GM19463 (cell line): ENCODE data around the gene TENM3.
"Not testable (repeated sequence)": the region's sequence is repeated elsewhere in the genome, so short reads cannot be mapped to it uniquely, and the experiment has no call there.

ENCODE experiments used
- ATAC-seq: cut with Tn5 transposase; IDR thresholded peaks from one replicate; pipeline ENCODE4 v1.9.1; 2021; ENCODE audit warnings: mild to moderate bottlenecking, moderate library complexity; ENCODE audit not compliant: unreplicated experiment

Gene TENM3

GRCh38 chr4:182243204-182243603 is at the start of gene TENM3:
TSS of gene TENM3 (plus strand) at chr4:182243402. CDS start at chr4:182324021, 80,619 bp downstream.
- not testable (repeated sequence) for ATAC-seq

- no peak for ATAC-seq
These were observed 48.9 kb upstream of the TENM3 start for GRCh38 chr4:182194091-182194824.

GRCh38 chr4:182197611-182198010 is 45.6 kb upstream of the TENM3 start:
- no peak for ATAC-seq

- no peak for ATAC-seq
These were observed 41.3 kb upstream of the TENM3 start for GRCh38 chr4:182201871-182202270.

- ATAC-seq: no peak
These were observed 40.6 kb upstream of the TENM3 start for GRCh38 chr4:182202650-182203049.

GRCh38 chr4:182203872-182204411 is 39.3 kb upstream of the TENM3 start:
- no peak for ATAC-seq

GRCh38 chr4:182205306-182205705 is 37.9 kb upstream of the TENM3 start:
- ATAC-seq: no peak

- ATAC-seq: no peak
These were observed 36.9 kb upstream of the TENM3 start for GRCh38 chr4:182206266-182206665.

- ATAC-seq: no peak
These were observed 36.3 kb upstream of the TENM3 start for GRCh38 chr4:182206916-182207315.

GRCh38 chr4:182207830-182208396 is 35.3 kb upstream of the TENM3 start:
- ATAC-seq: no peak

GRCh38 chr4:182208526-182209050 is 34.6 kb upstream of the TENM3 start:
- ATAC-seq: no peak

GRCh38 chr4:182212211-182212761 is 30.9 kb upstream of the TENM3 start:
- ATAC-seq: no peak

- ATAC-seq: no peak
These were observed 30.2 kb upstream of the TENM3 start for GRCh38 chr4:182213004-182213403.

GRCh38 chr4:182215148-182215547 is 28.1 kb upstream of the TENM3 start:
- no peak for ATAC-seq

- ATAC-seq: no peak
These were observed 27.2 kb upstream of the TENM3 start for GRCh38 chr4:182216005-182216404.

GRCh38 chr4:182219411-182220056 is 23.7 kb upstream of the TENM3 start:
- ATAC-seq: no peak

- no peak for ATAC-seq
These were observed 21.2 kb upstream of the TENM3 start for GRCh38 chr4:182221987-182222386.

GRCh38 chr4:182222766-182223165 is 20.4 kb upstream of the TENM3 start:
- ATAC-seq: no peak

GRCh38 chr4:182223708-182224107 is 19.5 kb upstream of the TENM3 start:
- ATAC-seq: no peak

GRCh38 chr4:182224192-182224850 is 18.9 kb upstream of the TENM3 start:
- ATAC-seq: no peak
